Stomach (tissue), 4 donors: Measurements from ENCODE around the gene PITPNM3.

Experiments
- POLR2AphosphoS5 ChIP-seq, 3 donors: sonication (generic); formaldehyde crosslinking; IDR thresholded peaks; one replicate each; pipeline ENCODE4 v1.6.1; 2016; ENCODE audit warnings: antibody characterized with exemption in 3 of 3
- TF ChIP-seq, protein P1 (sequence below), 7 experiments: fragments of 450-650 bp in 4 of 7; fragments of 200-600 bp in 3 of 7; sonication (generic) in 3 of 7; IDR thresholded peaks; one replicate each; pipeline ENCODE4 v1.5.1; 2016 to 2019; ENCODE audit warnings: antibody characterized with exemption in 7 of 7, control low read depth in 2 of 7, mild to moderate bottlenecking in 1 of 7

DNA sequence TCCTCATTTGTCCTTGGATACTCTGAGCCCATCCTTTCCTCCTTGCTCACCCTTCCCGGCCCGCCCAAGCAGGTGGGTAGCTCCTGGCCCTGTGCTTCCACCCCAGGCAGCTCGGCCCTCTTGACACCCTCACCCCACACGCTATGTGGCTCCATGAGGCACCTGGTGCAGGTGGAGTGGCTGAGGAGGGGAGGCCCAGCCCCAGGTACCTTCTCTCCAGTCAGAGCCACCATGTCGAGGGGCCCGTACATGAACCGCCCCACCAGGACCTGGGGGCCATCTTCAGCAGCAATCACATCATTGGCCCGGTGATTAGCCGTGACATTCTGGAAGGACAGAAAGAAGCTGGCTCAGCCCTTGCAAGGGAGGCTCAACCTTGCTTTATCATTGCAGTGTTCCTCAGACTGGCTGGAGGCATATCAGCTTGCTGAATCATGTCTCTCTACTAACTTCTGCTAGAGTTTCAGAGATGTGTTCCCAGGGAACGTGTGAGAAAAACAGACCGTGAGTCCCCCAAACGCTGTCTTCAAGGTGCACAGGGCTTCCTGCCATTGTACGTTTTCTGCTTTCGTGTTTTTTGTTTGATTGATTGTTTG lies 91.8 kb downstream of the PITPNM3 start:
- TF ChIP-seq, protein P1, sequence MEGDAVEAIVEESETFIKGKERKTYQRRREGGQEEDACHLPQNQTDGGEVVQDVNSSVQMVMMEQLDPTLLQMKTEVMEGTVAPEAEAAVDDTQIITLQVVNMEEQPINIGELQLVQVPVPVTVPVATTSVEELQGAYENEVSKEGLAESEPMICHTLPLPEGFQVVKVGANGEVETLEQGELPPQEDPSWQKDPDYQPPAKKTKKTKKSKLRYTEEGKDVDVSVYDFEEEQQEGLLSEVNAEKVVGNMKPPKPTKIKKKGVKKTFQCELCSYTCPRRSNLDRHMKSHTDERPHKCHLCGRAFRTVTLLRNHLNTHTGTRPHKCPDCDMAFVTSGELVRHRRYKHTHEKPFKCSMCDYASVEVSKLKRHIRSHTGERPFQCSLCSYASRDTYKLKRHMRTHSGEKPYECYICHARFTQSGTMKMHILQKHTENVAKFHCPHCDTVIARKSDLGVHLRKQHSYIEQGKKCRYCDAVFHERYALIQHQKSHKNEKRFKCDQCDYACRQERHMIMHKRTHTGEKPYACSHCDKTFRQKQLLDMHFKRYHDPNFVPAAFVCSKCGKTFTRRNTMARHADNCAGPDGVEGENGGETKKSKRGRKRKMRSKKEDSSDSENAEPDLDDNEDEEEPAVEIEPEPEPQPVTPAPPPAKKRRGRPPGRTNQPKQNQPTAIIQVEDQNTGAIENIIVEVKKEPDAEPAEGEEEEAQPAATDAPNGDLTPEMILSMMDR (IDR thresholded peaks at IDR 0.05), result no peak
- TF ChIP-seq POLR2AphosphoS5 (IDR thresholded peaks at IDR 0.05), result no peak
